CD4-positive, alpha-beta T cell treated with Interleukin-4 for 1 hour (primary cell): Measurements from ENCODE around the gene ZNF559.
A peak's percentile ranks its signal among the peaks of the same experiment; 100 is the strongest.
"Not testable (repeated sequence)": the region's sequence is repeated elsewhere in the genome, so short reads cannot be mapped to it uniquely, and the experiment has no call there.

Experiments
- DNase-seq, 2 donors: peaks; one replicate each; pipeline ENCODE4 v3.0.0-alpha.2; 2020 to 2022

The ZNF559 gene

DNA sequence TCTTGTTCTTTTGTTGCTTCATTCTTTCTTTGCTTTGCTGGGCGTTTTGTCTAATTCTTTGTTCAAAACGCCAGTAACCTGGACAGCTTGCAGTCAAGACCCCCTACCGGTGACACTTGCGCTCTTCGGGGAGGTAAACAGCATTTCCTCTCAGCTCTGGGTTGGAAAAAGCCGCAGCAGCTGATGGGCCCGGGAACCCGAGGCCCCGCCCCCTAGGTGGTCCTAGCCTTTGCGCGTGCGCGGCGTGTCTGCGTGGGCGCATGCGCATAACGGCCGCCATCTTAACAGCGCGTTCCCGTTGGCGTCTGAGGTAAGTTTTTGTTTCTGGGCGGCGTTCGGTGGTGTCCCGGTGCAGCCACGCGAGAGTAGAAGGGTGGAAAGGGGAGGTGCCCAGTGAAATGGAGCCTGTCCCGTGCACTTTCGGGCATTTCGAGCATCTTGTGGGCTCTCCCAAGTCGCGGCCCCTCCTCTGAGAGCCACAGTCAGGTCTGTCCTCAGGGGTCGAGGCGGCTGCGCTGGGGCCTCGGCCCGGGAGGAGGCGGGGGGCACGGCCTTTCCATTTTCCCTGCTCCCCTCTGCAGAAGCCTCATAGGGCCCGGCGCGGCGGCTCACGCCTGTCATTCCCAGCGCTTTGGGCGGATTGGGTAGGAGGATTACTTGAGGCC, at the start of gene ZNF559:
ZNF559 (plus strand) TSS at position 261 of the 665 bp plus-strand sequence. CDS start 14,371 bp downstream, outside the sequence.
- DNase-seq, result peak; percentile 97

DNA sequence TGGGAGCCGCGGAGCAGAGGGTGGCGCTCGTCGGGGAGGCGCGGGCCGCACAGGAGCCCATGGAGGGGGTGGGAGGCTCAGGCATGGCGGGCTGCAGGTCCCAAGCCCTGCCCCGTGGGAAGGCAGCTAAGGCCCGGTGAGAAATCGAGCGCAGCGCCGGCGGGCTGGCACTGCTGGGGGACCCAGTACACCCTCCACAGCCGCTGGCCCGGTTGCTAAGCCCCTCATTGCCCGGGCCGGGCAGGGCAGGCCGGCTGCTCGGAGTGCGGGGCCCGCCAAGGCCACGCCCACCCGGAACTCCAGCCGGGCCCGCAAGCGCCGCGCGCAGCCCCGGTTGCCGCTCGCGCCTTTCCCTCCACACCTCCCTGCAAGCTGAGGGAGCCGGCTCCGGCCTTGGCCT, 40.5 kb upstream of the ZNF559 start:
- DNase-seq, result peak in 1 of 2 donors; percentile 7

DNA sequence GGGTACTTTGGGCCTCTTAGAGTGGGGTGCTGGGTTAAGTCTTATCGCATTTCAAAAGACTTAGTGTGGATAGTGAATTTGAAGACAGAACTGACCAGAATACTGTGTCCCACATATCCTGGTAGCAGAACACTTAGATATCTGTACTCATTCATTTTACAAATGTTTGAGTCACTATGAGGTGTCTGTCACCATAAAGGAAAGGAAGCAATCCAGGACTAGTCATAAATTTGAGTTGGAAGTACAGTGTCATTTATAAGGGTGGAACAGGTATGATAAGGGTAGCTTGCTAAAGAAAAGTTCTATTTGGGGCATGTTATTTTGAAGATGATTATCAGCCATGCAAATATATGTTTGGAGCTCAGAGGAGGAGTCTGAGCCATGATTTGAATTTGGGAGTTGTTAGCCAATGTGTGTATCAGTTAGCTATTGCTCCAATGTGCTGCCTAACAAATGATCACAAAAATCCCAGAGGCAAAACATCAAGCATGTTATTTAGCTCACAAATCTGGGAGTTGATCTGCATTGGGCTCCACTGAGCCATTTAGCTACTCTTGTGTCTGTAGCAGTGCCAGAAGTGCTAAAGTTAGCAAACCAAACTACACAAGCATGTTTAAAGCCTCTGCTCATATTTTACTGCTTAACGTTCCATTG, 34.6 kb upstream of the ZNF559 start:
- DNase-seq, result no peak

DNA sequence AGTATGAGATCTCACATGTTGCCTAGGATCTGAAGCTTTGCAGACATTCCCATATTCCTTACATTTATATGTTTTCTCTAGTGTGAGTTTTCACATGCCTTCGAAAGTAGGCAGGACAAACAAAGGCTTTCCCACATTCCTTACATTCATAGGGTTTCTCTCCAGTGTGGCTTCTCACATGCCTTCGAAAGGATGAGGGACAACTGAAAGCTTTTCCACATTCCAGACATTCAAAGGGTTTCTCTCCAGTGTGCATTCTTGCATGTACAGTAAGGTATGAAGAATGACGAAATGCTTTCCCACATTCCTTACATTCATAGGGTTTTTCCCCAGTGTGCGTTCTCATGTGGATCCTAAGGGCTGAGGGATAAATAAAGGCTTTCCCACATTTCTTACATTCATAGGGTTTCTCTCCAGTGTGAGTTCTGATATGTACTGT, 28.5 kb upstream of the ZNF559 start:
- DNase-seq, result no peak

DNA sequence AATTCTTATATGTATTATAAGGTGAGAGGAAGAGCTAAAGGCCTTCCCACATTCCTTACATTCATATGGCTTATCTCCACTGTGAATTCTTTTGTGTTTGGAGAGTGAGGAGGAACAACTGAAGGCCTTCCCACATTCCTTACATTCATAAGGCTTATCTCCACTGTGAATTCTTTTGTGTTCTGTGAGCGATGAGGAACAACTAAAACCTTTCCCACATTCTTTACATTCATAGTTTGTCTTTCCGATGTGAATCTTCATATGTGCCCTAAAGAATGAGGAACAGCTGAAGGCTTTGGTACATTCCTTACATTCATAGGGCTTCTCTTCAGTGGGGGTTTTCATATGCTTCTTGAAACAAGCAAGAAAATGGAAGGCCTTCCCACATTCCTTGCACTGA, 27.6 kb upstream of the ZNF559 start:
- no peak for DNase-seq

DNA sequence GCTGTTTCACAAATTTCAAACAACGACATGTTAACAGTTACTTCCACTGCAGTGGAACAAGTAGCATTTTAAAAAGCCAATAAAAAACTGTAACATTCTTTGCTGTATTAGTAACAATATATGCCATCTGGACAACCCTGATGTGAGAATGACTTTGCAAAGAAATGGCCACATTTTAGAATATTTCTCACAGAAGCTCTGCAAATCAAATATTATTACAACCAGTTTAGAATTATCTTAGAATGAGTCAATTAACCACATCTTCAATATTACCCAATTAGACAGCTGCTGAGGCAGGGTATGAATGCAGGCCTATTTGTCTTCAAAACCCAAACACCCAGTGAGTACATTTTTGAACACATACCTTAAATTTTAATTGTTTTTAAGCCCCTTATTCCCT, 17.5 kb upstream of the ZNF559 start:
- no peak for DNase-seq

DNA sequence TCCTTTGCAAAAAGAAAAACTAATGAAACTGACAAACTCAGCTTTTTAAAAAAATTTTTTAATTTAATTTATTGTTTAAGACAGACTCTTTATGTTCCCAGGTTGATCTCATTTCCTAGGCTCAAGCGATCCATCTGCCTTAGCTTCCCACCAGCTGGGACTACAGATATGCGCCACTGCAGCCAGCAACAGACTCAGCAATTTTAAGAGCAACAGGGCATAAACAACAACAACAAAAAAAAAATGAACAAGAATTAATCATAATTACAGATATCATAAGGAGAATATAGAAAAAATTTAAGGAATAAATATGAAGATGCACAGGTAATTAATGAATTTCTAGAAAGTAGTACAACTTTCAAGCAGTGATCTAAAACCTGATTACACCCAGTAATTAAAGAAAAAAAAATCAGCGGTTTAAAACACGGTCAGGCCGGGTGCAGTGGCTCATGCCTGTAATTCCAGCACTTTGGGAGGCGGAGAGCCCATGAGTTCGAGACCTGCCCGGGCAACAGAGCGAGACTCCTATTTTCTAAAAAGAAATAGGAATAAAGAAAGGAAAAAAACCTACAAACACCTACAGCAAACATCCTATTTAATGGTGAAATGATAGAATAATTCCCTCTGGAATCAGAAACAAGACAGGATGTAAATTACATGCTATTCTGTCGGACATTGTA, 15.7 kb upstream of the ZNF559 start:
- DNase-seq, result no peak

DNA sequence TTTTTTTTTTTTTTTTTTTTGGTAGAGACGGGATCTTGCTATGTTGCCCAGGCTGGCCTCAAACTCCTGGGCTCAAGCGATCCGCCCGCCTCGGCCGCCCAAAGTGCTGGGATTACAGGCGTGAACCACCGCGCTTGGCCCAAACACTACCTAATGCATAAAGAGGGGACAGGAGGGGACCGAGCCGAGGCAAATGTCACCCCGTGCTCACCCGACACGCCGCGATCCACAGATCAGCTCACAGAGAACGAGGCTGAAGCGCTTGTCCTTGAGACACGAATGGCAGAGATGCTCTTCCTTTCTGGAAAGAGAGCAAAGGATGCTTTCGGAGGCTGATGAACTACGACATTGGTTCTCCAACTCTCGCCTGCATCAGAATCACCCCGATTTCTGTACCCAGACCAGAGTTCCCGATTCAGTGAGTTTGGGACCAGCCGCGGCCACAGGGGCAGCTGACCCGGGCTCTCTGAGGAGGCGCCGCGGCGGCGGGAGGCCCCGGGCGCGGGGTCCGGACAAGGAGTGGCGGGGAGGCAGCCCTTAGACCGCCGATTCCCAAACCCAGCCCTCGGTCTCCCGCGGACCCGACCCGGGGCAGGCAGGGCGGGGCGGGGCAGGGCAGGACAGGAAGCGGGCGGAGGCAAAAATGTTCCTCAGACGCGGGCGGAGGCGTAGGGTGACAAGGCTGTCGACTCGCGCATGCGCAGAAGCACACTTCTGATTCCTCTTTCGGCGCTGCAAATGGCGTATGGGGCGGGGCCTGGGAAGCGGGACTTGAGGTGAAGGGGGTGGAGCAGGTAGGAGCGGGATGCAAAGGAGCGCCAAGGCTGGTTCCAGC, 14.6 kb upstream of the ZNF559 start, which contains the start of gene ZNF699:
ZNF699 (minus strand) TSS at position 700 of the 835 bp plus-strand sequence. CDS start 4,719 bp downstream, outside the sequence.
- DNase-seq, result peak; percentile 98

DNA sequence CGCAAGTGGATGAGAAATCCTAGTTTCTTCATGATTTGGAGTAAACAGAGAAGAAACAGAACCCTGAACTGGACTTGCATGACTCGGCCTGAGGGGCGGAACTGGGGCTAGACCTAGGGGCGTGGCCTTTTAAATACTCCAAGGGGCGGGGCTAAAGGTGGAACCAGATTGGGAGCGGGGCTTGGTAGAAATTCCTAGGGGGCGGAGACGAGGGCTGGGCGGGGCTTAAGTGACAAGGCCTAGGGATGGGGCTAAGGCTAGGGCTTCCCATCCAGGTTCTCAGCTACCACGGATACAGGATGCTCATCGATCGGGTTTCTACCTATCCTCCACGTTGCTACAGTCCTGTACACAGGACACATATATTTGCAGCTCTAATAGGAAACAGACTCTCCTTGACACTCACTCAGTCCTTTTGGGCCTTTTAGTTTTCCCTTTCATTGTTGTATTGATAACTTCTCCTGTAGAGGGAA, 14.0 kb upstream of the ZNF559 start:
- DNase-seq, result no peak

DNA sequence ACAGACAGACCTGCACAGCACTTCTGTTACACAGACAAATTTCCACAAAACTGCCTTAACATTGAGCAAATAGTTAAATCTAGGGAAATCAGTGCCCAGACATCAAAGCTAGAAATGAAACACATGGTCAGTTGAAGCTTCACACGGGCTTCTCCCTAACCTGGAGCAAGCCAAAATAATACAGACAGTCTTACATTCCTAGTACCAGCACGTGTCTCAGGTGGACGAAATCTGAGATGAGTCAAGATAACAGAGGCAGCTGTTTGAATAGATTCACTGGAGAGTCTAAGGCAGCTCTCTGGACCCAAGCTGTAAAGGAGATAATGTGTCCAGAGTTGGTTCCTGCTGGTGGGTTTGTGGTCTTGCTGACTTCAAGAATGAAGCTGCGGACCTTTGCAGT, 10.2 kb upstream of the ZNF559 start:
- no peak for DNase-seq

DNA sequence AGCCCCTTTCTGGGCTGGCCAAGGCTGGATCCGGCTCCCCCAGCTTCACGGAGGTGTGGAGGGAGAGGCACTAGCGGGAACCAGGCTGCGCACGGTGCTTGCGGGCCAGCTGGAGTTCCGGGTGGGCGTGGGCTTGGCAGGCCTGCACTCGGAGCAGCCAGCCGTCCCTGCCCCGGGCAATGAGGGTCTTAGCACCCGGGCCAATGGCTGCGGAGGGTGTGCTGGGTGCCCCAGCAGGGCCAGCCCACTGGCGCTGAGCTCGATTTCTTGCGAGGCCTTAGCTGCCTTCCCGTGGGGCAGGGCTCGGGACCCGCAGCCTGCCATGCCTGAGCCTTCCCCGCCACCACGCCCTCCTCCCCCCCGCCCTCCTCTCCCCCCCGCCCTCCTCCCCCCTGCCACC, 2.6 kb upstream of the ZNF559 start:
- no peak for DNase-seq

DNA sequence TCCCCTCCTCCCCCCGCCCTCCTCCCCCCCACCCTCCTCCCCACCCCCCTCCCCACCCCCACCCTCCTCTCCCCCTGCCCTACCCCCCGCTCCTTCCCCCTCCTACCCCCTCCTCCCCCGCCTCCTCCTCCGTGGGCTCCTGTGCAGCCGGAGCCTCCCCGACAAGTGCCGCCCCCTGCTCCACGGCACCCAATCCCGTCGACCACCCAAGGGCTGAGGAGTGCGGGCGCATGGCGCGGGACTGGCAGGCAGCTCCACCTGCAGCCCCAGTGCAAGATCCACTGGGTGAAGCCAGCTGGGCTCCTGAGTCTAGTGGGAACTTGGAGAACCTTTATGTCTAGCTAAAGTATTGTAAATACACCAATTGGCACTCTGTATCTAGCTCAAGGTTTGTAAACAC, 2.2 kb upstream of the ZNF559 start:
- not testable (repeated sequence) for DNase-seq

DNA sequence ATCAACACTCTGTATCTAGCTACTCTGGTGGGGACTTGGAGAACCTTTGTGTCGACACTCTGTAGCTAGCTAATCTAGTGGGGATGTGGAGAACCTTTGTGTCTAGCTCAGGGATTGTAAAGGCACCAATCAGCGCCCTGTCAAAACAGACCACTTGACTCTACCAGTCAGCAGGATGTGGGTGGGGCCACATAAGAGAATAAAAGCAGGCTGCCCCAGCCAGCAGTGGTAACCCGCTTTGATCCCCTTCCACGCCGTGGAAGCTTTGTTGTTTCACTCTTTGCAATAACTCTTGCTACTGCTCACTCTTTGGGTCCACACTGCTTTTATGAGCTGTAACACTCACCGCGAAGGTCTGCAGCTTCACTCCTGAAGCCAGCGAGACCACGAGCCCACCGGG, 1.8 kb upstream of the ZNF559 start:
- DNase-seq, result not testable (repeated sequence)

DNA sequence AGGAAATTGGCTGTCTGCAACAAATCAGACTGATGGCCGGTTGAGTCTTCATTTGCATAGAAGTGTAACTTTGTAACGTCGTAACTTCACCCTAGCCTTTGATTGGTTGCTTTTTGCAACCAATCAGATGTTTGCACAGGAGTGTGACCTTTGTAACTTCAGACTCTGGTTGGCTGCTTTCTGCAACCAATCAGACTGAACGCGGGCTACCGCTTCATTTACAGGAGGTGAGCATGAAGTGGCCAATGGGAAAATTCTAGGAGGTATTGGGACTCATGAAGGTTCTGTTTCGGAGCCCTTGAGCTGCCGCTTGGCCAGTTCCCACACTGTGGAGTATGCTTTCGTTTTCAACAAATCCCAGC, 441 bp upstream of the ZNF559 start:
- peak; percentile 77 for DNase-seq

DNA sequence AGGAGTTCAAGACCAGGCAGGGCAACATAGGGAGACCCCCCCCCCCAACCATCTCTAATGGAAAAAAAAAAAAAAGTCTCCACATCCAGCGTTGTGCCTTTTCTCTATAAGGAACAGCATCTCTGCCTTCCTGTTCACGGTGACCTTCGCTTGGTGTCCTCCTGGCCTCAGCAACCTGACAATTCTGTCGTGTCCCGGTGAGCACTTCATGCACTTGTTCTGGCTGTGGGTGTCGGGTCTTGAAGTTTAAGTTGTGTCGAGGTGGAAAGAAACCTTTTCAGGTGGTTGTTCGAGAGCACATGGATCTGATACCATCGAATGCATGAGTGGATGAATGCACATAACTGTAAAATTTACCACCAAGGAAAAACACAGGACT, 594 bp downstream of the ZNF559 start:
- DNase-seq, result no peak

DNA sequence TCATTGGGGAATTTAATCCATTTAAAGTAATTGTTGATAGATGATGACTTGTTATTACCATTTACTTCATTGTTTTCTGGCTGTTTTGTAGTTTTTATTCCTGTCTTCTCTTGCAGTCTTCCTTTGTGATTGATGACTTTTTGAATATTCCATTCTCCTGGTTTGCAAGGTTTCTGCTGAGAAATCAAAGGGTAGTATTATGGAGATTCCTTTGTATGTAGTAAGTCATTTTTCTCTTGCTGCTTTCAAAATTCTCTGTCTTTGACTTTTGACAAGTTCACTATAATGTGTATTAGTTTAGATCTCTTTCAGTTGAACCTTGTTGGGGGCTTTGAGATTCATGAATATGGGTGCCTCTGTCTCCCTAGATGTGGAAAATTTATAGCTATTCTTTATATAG, 6.0 kb downstream of the ZNF559 start:
- no peak for DNase-seq

DNA sequence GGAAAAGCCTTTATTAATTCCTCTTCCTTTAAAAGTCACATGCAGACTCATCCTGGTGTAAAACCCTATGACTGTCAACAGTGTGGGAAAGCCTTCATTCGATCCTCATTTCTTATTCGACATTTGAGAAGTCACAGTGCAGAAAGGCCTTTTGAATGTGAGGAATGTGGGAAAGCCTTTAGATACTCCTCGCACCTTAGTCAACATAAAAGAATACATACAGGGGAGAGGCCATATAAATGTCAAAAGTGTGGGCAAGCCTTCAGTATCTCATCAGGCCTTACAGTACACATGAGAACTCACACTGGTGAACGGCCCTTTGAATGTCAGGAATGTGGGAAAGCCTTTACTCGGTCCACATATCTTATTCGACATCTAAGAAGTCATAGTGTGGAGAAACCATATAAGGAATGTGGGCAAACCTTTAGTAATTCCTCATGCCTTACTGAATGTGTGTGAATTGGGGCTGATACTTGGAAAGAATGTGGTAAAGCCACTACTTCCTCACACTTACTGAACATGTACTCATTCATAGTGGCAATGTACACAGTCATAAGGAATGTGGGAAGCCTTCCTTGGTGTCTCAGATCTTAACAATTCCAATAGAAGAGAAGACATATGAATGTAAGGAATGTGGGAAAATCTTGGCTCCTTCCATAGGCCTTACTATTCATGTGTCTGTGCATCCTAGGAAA, 18.8 kb downstream of the ZNF559 start:
- DNase-seq, result no peak

DNA sequence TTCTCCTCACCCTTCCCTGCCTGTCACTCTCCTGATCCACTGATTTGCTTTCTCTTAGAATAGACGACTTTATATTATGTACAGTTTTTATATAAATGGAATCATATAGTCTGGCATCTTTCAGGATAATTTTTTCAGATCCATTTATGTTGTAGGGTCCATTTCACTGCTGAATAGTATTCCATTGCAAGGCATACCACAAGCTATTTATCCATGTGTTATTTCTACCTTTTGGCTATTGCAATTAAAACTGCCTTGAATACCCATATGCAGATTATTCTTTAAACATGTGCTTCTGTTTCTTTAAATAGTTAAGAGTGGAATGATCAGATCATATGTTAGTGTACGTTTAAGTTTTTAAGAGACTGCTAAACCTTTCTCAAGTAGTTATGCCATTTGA, 21.0 kb downstream of the ZNF559 start:
- no peak for DNase-seq

DNA sequence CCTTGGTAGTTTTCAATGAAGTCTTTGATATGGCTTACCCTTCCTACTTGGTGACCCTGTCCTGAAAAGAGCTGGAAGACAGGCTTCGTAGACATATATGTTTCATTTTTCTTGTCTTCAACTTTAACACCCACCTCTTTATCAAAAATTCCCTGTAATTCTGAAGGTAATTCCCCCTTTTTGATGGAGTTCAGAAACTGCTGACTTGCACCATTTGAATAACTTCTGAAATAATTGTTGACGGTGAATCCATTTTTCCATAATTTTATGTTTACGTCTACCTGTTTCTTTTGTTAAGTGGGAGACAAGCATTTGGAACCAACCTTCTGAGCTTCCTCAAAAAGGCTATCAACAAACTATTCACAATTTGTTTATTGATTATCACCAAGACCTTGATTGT, 24.3 kb downstream of the ZNF559 start:
- no peak for DNase-seq

DNA sequence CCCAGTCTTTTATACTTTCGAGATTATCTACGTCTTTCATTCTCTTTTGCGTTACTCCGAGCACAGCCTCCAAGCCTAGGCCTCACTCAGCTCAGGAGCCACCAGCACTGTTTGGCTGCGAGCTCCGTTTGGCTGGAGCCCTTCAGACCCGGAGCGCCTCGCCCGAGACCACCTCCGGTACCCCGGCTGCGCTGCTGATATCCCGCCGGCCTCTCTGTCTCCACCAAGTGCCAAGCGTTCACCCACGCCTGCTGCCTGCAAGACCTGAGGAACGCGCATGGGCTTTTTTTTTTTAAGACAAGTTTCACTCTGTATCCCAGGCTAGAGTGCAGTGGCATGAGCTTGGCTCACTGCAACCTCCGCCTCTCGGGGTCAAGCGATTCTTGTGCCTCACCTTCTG, 24.7 kb downstream of the ZNF559 start:
- DNase-seq, result no peak

DNA sequence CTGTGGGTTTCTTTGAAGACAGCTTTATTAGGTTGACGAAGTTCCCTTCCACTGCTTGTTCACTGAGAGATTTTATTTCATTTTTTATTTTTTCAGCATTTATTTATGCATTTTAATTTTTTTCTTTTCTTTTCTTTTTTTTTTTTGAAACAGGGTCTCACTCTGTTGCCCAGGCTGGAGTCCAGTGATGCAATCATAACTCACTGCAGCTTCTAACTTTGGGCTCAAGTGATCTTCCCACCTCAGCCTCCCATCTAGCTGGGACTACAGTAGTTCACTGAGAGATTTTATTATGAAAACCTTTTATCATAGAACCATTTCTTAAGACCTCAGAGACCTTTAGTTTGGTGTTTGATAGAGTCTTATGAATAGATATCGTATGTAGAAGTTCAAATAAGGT, 28.5 kb downstream of the ZNF559 start:
- no peak for DNase-seq

DNA sequence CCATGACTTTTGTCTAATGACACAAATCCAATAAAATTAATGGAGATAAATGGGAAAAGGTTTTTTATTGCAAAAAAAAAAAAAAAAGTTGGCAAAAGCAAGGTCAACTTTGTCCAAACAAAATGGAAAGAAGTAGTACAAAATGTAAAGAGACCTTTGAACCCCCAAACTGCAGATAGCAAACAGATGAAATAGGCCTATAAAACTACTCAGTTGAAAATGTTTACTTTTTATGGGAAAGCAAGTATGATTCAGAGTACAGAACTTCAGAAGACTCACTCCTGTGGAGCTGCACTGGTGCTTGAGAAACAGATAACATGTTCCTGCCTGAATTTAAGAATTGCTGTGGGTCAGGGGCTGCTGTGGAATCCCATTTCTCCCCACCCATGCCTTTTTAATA, 29.0 kb downstream of the ZNF559 start:
- no peak for DNase-seq

DNA sequence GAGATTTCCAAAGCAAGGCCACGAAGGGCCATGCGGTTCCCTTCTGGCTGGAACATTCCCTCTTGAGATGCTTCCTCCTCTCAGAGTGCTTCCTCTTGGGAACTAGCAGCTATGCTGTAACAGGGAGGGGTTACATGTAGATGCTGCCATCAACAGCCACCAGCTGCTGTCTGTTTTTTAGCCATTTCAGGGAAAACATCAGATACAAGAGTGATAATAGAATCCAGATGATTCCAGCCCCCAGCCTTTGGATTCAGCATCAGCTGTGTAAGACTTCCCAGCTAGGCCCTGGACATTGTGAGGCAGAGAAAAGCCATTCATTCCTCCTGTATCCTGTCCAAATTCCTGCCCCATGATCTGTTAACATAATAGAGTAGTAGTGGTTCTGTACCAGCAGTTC, 30.7 kb downstream of the ZNF559 start:
- no peak for DNase-seq
